Fibroblast of lung (primary cell): Measurements from ENCODE around the gene PODN. TPM values are rescaled to one million over a fixed set of nuclear protein-coding genes. Genes with fewer than 3 reads are reported as not detected.

Experiments
- DNase-seq, 2 donors: peaks; one replicate each; pipeline versions ENCODE4 v3.0.0 to v3.0.0-alpha.2; 2010; ENCODE audit warnings: low read depth in 2 of 2
- H2AFZ ChIP-seq: 2 replicates; pipeline ENCODE4 v1.5.1; 2012; ENCODE audit warnings: low read length, control low read depth, inconsistent platforms
- H3K27ac ChIP-seq: 2 replicates; pipeline ENCODE4 v1.5.1; 2011; ENCODE audit warnings: low read length, control low read depth; ENCODE audit not compliant: insufficient read depth
- H3K27me3 ChIP-seq: 2 replicates; pipeline ENCODE4 v1.5.1; 2011; ENCODE audit warnings: mild to moderate bottlenecking, low read length; ENCODE audit not compliant: control insufficient read depth, insufficient read depth
- H3K36me3 ChIP-seq: 2 replicates; pipeline ENCODE4 v1.5.1; 2011; ENCODE audit warnings: low read length; ENCODE audit not compliant: control insufficient read depth, insufficient read depth
- H3K4me1 ChIP-seq: 2 replicates; pipeline ENCODE4 v1.5.1; 2011; ENCODE audit warnings: low read length; ENCODE audit not compliant: control insufficient read depth, insufficient read depth; ENCODE audit errors: extremely low read depth
- H3K4me2 ChIP-seq: 2 replicates; pipeline ENCODE4 v1.5.1; 2011; ENCODE audit warnings: low read length, control low read depth; ENCODE audit not compliant: insufficient read depth; ENCODE audit errors: extremely low read depth
- H3K4me3 ChIP-seq, 4 experiments: fragments of 200-600 bp in 1 of 4; sonication (generic) in 1 of 4; replicated peaks in 1 of 4; 2 replicates each; pipeline ENCODE4 v1.5.1; 2011 to 2016; ENCODE audit warnings: low read length in 4 of 4, low read depth in 3 of 4, mild to moderate bottlenecking in 3 of 4, control low read depth in 2 of 4, inconsistent platforms in 1 of 4, mixed read lengths in 1 of 4; ENCODE audit not compliant: insufficient read depth in 1 of 4; ENCODE audit errors: control extremely low read depth in 1 of 4
- H3K79me2 ChIP-seq: 2 replicates; pipeline ENCODE4 v1.5.1; 2012; ENCODE audit warnings: mild to moderate bottlenecking, low read length, inconsistent platforms; ENCODE audit not compliant: control insufficient read depth, insufficient read depth
- H3K9ac ChIP-seq: 2 replicates; pipeline ENCODE4 v1.5.1; 2011; ENCODE audit warnings: mild to moderate bottlenecking, low read length, control low read depth; ENCODE audit not compliant: insufficient read depth
- H3K9me3 ChIP-seq: 2 replicates; pipeline ENCODE4 v1.5.1; 2012; ENCODE audit warnings: low read depth, low read length; ENCODE audit not compliant: control insufficient read depth, insufficient read depth
- H4K20me1 ChIP-seq: 2 replicates; pipeline ENCODE4 v1.5.1; 2011; ENCODE audit warnings: low read length; ENCODE audit not compliant: control insufficient read depth, insufficient read depth; ENCODE audit errors: extremely low read depth
- EZH2 ChIP-seq: IDR thresholded peaks from 2 replicates; pipeline ENCODE4 v1.5.1; 2012; ENCODE audit warnings: low read length, control low read depth, mild to moderate bottlenecking; ENCODE audit errors: missing control alignments
- polyA plus RNA-seq, 2 donors: library from polyadenylated mRNA; depleted of rRNA in 1 of 2; stranded (reverse) in 1 of 2; unstranded in 1 of 2; fragments of >200 nt; gene quantifications; 2 replicates each; pipeline ENCODE4 v1.2.1, GENCODE V29; 2011 to 2012; ENCODE audit warnings: missing spikeins in 1 of 2
- total RNA-seq: library from RNA; depleted of rRNA; stranded (reverse); fragments of >200 nt; gene quantifications from 2 replicates; pipeline ENCODE4 v1.2.1, GENCODE V29; 2014
- TF ChIP-seq, protein P1 (sequence below), 2 donors: IDR thresholded peaks in 1 of 2; conservative IDR thresholded peaks in 1 of 2; 1 replicate in 1 of 2; 2 replicates in 1 of 2; pipeline ENCODE4 v1.5.1; 2011 to 2012; ENCODE audit warnings: low read length in 2 of 2, control low read depth in 1 of 2, inconsistent platforms in 1 of 2, low read depth in 1 of 2, mild to moderate bottlenecking in 1 of 2

PODN gene
- total and polyA plus RNA-seq, 2 donors (not counting 1 experiment from before 2014, with no cell fraction given): 31.6 to 49.7 TPM

DNA sequence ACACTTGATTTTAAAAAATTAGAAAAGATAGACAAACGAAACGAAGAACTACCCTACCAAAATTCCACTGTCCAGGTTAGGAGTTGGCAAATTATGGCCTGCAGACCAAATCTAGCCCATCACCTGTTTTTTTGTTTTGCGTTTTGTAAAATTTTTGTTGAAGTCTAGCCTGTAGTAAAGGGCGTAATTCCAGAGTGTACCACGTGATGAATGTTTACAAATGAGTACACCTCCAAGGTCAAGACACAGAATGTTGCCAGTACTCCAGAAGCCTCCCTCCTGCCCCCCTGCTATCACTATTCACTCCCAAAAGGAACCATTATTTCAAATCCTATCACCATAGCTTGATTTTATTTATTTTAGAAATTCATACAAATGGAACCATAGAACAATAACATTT is 17.1 kb upstream of the PODN start:
- no peak for DNase-seq
- Histone ChIP-seq H3K36me3 (peaks cover 8% of the 10 kb centered on the region), H3K4me2 (no peak overlapping the region), H4K20me1 (no peaks in the 10 kb centered on the region), H3K9me3 (no peaks in the 10 kb centered on the region), H3K27me3 (no peaks in the 10 kb centered on the region), H3K4me1 (peaks cover 13% of the 10 kb centered on the region), H3K27ac (no peak overlapping the region), H3K4me3 (no peak overlapping the region), H3K79me2 (no peaks in the 10 kb centered on the region), H3K9ac (no peak overlapping the region), H2AFZ (no peak overlapping the region)
- TF ChIP-seq EZH2: no peak
- TF ChIP-seq, protein P1, sequence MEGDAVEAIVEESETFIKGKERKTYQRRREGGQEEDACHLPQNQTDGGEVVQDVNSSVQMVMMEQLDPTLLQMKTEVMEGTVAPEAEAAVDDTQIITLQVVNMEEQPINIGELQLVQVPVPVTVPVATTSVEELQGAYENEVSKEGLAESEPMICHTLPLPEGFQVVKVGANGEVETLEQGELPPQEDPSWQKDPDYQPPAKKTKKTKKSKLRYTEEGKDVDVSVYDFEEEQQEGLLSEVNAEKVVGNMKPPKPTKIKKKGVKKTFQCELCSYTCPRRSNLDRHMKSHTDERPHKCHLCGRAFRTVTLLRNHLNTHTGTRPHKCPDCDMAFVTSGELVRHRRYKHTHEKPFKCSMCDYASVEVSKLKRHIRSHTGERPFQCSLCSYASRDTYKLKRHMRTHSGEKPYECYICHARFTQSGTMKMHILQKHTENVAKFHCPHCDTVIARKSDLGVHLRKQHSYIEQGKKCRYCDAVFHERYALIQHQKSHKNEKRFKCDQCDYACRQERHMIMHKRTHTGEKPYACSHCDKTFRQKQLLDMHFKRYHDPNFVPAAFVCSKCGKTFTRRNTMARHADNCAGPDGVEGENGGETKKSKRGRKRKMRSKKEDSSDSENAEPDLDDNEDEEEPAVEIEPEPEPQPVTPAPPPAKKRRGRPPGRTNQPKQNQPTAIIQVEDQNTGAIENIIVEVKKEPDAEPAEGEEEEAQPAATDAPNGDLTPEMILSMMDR (conservative IDR thresholded peaks at IDR 0.05 in 1 of 2, IDR thresholded peaks at IDR 0.05 in 1 of 2; ENCODE audit: low read depth in 1 of 2, low read length in 2 of 2): no peak

DNA sequence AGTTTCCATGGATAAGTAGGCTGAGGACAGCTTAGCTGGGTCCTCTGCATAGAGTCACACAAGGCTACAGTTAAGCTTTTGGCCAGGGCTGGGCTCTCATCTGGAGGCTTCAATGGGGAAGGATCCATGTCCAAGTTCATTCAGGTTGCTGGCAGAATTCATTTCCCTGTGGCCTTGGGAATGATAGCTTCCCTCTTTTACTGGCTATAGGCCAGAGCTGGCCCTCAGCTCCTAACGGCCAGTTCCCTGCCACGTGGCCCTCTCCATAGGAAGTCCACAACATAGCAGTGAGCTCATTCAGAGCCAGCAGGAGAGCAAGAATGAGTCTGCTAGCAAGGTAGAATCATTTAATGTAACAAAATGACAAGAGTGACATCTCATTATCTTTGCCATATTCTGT is 15.1 kb upstream of the PODN start:
- no peak overlapping the region for H3K9ac ChIP-seq

DNA sequence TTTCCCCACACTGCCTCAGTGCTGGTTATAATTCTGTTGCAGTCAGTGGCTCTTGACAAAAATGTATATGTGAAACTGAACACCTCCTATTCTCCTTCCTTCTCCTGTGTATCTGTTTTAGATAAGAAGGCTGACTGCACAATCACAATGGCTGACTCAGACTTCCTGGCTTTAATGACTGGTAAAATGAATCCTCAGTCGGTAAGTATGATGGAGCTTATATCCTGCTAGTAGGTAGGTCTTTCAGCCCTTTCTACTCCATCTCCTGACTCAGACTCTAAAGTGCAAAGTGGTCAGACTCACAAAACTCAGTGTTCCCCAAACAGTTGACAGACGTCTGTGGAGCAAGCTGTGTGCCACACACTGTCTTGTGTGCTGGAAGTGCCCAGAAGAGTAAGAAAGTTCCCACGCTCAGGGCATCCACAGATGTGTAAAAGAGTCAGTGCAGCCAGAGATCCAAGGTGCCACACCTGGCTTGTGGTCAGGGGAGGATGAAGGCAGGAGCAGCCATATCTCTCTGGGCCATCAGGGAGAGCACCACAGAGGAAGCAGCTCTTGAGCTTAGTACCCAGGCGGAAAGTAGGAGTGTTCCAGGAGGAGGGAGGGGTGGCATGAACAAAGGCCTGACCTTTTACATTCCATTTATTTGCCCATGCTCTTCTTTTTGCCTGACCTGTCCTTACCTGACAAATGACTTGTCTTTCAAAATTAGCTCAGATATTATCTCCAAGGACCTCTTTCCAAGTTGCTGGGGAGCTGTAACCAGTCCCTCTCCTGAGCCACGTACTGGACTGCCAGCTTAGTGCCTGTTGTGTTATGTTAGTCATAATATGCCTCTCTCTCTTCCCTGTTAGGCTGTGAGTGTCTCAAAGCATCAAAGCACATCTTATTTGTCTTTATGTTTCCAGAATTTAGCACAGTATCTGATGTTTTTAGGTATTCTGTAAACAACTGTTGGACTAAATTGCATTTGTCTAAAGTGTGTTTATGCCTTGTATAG is 14.0 kb upstream of the PODN start:
- H3K36me3 ChIP-seq: peaks cover 4% of the 10 kb centered on the region
- H3K9ac ChIP-seq: no peak overlapping the region
- H3K9me3 ChIP-seq: no peaks in the 10 kb centered on the region
- H3K27ac ChIP-seq: no peak overlapping the region
- no peak overlapping the region for H3K4me3 ChIP-seq
- H2AFZ ChIP-seq: no peak overlapping the region
- DNase-seq: peak; percentile 31 to 98
- TF ChIP-seq, protein P1 (conservative IDR thresholded peaks at IDR 0.05 in 1 of 2, IDR thresholded peaks at IDR 0.05 in 1 of 2; ENCODE audit: low read depth in 1 of 2, low read length in 2 of 2): no peak
- TF ChIP-seq EZH2: no peak
- no peaks in the 10 kb centered on the region for H4K20me1 ChIP-seq
- no peaks in the 10 kb centered on the region for H3K27me3 ChIP-seq
- H3K4me1 ChIP-seq: peaks cover 11% of the 10 kb centered on the region
- no peak overlapping the region for H3K4me2 ChIP-seq
- H3K79me2 ChIP-seq: no peaks in the 10 kb centered on the region

More for the DNA sequence above, 15.1 kb upstream of the PODN start:
- H4K20me1 ChIP-seq: no peaks in the 10 kb centered on the region
- H3K27ac ChIP-seq: no peak overlapping the region
- no peaks in the 10 kb centered on the region for H3K27me3 ChIP-seq
- no peak overlapping the region for H3K4me2 ChIP-seq
- no peaks in the 10 kb centered on the region for H3K9me3 ChIP-seq
- no peak overlapping the region for H3K4me3 ChIP-seq
- DNase-seq: peak; percentile 33 to 84
- H3K4me1 ChIP-seq: peaks cover 13% of the 10 kb centered on the region
- no peak for TF ChIP-seq EZH2
- TF ChIP-seq, protein P1 (conservative IDR thresholded peaks at IDR 0.05 in 1 of 2, IDR thresholded peaks at IDR 0.05 in 1 of 2; ENCODE audit: low read depth in 1 of 2, low read length in 2 of 2): no peak
- H3K36me3 ChIP-seq: peaks cover 4% of the 10 kb centered on the region
- no peaks in the 10 kb centered on the region for H3K79me2 ChIP-seq
- H2AFZ ChIP-seq: no peak overlapping the region
